Activated T-cell treated with anti-CD3 and anti-CD28 coated beads, Interleukin-2, amount 50 U/mL, for 1 hour (primary cell): ENCODE data around the gene AGRP.

Source experiments
- DNase-seq: peaks from one replicate; pipeline ENCODE4 v3.0.0-alpha.2; 2020

AGRP gene

DNA sequence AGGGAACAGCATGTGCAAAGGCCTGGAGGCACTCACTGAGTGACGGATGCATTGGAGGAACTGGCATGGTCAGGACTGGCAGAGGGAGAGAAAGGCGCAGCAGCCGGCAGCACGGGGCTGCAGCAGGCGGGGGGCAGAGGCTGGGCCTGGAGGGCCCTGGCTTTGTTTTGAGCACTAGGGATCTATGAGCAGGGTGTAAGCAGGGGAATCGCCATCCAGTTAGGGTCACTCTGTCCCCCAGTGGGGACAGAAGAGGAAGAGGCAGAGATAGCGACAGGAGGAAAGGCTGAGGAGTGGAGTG lies 38.3 kb downstream of the AGRP start:
- no peak for DNase-seq

DNA sequence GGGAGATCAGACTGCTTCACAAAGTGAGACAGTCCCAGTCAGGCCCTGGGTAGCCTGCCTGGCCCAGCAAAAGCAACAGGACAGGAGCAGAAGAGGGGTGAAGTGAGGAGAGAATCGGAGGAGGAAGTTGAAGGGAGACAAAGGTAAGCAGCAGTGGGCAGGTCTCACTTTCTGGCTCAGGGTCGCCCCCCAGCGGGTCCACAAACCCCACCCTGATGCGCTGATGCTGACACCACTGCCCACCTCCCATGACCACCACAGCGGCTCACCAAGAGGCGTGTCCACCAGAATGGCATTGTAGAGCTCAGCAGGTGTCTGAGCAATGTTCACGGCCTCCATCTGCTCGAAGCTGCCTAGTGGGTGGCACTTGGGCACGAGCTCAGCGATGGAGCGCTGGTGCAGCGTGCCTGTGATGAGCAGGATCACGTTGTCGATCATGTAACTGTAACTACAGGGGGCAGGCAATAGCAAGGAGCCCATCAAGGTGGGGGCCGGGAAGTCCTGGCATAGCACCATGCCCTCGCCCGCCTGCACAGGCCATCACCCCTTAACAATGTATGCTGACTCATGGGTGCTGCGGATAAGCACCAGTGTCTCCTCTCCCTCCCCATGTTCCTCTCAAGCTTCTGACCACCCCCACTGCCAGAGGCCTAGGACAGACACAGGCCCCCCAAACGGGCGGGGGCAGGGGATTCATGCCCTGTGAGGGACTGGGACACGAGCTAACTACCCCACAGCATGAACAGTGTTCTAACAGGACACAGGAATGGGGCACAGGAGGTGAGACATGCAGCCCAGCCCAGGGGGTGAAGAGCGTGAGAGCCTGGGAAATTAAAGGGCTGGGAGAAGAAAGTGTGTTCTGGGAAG lies 38.9 kb downstream of the AGRP start:
- DNase-seq = no peak

DNA sequence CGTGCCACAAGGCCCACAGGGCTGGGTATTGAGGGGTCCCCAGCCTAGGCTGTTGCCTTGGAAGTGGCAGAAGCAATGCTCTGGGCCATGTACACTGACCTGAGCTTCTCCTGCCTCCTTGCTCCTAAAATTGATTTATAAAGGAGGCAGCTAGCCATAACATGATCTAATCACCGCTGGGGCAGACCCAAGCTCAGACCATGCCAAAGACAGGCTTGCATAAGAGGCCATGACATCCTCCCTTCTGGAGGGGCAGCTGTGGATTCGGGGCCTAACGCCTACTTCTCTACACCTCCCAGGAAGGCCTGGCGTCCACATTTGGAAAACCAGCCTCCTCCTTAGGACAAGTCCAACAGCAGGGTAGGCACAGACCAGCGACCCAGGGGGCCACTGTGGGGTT lies 40.1 kb downstream of the AGRP start:
- no peak for DNase-seq

DNA sequence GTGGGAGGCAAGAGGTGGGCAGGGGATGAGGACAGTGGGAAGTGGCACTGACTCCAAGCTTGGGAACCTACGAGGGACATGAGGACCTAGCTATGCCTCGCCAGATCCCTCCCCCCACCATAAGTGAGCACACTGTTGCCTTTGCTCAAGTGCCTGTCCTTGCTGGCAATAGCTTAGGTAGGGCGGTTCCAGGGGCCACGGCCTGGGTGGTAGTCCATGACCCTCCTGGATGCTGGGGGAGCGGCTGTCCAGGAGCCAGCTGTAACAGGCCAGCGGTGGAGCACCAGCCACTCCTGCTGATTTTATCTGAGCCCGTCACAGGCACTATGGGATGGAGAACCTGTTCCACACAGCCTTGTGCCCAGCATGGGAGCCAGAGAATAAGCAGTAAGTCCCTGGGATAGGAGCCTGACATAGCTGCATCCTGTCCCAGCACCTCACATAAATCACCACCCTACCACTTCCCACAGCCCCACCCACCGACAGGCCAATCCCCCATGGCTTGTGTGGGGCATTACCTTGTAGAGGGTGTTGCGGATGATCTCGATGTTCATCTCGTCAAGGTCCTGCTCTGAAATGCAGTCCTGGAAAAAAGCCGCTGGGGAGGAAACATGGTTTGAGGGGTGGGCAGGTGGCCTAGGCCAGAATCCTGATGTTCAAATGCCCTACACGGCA lies 40.6 kb downstream of the AGRP start:
- DNase-seq = no peak

DNA sequence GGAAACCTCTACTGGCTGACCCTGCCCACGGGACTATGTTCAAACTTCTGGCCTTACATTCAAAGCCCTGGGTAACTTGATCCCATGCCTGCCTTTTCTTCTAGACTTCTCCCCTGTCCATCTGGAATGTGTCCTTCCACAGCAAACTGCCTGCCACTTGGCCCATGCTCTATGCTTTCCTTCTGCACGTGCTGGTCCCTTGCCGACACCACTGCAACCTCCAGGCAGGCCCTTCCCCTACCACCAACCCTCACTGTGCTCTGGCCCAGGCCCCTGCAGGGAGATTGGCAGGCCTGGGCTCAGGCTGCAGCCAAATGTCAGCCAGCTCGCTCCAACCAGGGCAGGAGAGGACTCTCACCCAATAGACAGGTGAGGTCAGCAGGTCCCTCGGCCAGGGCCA lies 41.4 kb downstream of the AGRP start:
- no peak for DNase-seq

DNA sequence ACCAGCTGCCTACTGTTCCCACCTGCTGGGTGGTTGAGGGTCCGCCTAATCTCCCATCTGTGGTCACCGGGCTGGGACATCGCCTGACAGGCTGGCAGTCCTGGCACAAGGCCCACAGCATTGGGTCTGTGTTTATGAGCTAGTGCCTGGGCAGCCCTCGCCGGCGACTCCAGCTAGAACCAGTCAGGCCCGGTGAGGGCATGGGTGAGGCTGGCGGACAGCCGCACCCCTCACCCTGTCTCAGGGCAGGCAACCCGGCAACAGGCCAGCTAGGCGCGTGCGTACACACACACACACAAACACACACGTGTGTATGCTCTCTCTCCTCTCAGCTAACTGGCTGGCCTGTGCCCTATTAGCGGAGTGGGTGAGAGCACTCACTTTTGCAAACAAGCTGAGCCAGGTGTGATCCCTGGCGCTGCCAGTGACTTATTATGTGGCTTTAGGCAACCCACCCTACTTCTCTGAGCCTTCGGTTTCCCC lies 42.0 kb downstream of the AGRP start:
- DNase-seq = no peak

DNA sequence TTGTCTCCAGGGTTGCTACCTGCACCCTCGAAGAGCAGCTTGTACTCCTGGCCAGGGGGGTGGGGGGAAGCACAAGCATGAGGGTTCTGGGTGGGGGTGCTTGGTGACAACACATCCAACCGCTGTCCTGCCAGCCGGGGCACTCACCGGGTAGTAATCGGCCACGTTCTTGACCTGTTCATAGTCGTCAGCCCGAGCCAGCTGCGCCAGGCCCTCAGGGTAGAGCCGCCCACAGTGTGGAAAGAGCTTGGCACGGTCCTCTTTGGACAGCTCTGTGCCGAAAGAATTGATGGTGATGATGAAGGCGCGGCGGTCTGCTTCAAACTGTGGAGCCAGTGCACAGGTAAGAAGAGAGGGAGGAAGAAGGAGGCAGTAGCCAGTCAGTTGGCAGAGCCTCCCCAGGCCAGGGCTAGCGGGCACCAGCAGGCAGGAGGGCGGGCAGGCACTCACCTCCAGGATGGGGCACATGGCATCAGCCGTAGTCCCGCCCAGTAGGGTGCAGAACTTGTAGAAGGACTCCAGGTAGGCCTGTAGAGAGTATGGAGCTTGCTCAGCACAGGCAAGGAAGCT lies 44.4 kb downstream of the AGRP start:
- no peak for DNase-seq

DNA sequence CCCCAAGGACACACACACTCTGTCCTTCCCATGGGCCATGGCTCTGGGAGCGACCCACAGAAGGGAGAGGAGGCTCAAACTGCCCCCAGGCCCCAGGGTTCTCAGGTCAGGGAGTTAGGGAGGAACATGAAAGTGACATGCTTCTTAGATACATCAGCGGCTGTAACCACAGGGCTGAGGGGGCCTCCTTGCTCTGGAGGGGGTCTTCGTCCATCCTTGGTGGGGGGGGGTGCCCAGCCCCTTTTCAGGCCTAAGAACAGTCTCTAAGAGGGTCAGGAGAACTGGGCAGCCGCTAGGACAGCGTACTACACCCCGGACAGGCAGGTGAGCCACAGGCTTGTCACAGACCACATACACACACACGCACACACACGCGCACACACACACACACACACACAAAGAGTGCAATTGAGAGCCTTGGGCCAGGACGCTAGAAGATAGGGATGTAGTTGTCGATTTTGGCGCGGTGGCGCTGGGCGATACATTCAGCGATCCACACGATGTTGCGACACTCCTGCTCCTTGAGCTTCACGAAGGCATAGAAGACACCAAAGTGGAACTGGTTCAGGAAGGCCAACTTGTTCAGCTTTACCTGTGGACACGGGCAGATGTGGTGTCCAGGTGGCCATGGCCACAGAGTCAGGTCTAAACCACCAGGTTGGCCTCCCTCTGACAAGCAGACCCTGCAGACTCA lies 45.1 kb downstream of the AGRP start:
- DNase-seq = no peak

DNA sequence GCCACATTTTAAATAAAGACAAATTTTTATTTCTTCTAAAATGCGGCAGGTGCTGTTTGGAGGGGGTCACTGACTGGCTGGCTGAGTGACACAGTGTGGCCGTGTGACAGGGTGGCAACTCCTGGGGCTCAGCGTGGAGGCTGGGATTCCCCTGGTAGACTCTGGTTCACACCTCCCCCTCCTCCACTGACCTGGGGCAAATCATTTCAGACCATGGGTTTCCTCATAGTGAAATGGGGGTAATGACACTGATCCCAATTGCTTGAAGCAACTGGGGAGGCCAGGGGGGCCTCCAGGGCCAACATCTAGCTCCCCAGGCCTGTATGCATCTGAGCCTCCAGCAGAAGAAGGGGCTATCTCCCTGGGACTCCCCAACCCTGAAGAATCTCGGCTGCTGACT lies 45.8 kb downstream of the AGRP start:
- no peak for DNase-seq

DNA sequence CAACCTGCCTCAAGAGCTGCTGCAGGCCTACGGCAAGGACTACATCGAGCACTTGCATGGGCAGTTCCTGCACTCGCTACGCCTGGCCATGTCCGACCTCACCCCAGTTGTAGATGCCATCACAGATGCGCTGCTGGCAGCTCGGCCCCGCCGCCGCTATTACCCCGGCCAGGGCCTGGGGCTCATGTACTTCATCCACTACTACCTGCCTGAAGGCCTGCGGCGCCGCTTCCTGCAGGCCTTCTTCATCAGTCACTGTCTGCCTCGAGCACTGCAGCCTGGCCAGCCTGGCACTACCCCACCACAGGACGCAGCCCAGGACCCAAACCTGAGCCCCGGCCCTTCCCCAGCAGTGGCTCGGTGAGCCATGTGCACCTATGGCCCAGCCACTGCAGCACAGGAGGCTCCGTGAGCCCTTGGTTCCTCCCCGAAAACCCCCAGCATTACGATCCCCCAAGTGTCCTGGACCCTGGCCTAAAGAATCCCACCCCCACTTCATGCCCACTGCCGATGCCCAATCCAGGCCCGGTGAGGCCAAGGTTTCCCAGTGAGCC lies 46.6 kb downstream of the AGRP start:
- DNase-seq = no peak

DNA sequence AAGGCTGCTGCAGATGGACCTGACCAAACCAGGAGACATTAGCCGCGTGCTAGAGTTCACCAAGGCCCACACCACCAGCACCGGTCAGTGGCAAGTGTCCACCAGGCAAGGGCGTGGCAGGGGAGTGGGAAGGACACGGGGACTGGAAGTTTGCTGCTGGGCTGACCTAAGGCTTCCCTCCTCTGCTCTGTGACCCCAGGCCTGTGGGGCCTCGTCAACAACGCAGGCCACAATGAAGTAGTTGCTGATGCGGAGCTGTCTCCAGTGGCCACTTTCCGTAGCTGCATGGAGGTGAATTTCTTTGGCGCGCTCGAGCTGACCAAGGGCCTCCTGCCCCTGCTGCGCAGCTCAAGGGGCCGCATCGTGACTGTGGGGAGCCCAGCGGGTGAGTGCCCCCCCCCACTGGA lies 47.6 kb downstream of the AGRP start:
- DNase-seq = no peak

DNA sequence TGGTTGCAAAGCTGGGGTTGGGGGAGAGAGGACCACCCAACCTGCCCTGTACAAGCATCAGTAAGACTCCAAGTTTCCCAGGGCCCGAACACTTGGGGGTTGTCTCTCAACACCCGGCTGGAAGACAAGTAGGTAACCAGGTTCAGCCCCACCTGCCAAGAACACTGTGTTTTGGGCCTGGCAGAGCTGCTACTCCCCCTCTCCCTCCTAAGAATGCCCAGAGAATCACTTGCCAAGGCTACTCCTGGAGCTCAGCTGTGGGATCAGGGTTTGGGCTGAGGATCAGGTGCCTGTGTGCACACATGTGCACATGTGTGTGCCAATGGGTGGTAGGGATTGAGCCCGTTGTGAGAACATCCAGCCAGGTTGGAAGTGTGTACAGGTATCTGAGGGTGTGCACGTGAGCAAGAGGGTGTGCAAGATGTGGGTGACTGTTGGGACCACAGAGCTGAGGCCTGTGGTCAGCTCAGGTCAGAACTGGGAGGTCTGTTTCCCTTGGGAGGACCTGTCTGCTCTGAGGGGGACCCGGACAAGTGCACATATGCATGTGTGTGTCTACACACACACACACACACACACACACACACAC lies 50.1 kb downstream of the AGRP start:
- no peak for DNase-seq
